Globus pallidus (tissue), 1 donor: Measurements from ENCODE around the gene CDK2AP2.
"Not testable (repeated sequence)": the region's sequence is repeated elsewhere in the genome, so short reads cannot be mapped to it uniquely, and the experiment has no call there.

Source experiments
- DNase-seq: peaks from one replicate; pipeline ENCODE4 v3.0.0-alpha.2; 2015; ENCODE audit warnings: low spot score

Gene CDK2AP2

DNA sequence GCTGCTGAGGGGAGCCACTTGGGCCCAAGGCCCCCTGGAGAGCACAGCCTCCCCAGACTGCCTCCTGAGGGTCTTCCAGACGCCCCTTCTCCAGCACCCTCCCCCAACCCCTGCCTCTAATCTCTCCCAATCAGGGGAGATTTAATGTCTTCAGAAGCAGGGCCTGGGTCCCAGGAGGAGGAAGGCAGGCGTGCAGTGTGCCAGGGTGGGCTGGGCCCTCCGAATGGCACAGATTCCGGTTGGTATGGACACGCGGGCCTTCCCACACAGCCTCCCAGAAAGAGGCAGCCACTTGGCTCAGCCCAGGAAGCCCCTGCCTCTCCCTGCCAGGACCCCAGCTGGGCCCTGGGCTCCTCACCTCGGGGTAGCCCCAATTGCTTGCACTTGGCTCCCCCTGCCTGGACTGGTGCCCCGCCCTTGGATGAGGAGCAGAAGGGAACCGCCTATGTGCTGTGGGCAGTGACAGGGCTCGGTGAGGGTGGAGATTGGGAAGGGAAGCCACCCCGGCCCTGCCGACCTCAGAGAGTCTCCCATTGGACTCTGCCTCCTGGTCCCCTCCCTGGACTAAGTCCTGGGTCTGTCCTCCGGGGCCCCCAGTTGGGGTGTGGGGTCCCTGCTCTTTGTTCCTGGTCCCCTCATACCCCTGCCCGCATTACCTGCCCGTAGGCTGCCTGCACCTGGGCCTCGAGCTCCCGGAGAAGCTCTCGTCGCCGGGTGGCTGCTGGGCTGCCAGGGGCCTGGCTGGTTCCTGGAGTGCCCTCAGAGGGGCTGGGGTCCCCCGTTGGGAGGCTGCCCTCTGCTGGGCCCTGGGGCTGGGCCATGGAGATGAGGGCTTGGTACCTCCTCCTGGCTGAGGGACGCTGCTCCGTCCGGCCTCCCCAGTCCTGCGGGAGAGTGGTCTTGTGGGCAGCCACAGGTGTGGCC is 15.9 kb upstream of the CDK2AP2 start:
- no peak for DNase-seq

GRCh38 chr11:67522844-67523555 is 15.0 kb upstream of the CDK2AP2 start, which contains the start of gene CABP2:
CABP2 (minus strand) TSS chr11:67523446; CDS start chr11:67523326, 120 bp downstream.
- DNase-seq: no peak

DNA sequence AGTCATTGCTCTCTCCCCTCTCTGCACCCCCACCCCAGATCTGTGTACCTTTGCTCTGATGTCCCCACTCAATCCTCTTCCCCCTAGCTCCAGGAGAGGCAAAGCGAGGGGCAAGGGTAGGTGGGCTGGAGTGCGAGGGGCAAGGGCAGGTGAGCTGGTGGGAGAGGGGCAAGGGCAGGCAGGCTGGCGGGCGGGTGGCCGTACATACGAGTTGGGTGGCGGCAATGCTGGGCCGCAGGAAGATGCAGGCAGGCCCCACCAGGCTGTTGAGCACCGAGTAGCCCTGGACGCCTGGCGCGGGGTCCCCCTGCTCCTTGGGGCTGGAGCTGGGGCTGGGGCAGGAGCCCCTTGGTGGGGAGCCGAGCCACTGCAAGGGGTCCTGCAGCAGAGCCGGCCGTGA is 14.4 kb upstream of the CDK2AP2 start:
- DNase-seq: no peak

DNA sequence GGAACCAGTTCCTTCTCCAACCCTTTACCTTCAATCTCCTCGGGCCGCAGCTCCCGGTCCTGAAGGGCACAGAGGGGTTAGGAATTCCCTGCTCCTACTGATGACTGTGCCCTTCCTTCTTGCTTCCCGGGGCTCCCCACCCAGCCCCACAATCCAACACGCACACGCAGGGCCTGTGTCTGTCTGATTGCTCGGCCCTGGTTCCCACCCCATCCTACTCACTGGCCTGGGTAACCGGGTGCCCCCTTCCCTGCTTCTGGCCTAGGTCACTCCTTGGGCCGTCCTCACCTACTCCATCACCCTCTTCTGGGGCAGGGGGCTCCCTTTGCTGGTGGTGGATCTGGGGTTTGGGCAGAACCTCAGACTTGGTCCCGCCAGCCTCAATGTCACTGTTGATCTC is 14.0 kb upstream of the CDK2AP2 start:
- DNase-seq: no peak

DNA sequence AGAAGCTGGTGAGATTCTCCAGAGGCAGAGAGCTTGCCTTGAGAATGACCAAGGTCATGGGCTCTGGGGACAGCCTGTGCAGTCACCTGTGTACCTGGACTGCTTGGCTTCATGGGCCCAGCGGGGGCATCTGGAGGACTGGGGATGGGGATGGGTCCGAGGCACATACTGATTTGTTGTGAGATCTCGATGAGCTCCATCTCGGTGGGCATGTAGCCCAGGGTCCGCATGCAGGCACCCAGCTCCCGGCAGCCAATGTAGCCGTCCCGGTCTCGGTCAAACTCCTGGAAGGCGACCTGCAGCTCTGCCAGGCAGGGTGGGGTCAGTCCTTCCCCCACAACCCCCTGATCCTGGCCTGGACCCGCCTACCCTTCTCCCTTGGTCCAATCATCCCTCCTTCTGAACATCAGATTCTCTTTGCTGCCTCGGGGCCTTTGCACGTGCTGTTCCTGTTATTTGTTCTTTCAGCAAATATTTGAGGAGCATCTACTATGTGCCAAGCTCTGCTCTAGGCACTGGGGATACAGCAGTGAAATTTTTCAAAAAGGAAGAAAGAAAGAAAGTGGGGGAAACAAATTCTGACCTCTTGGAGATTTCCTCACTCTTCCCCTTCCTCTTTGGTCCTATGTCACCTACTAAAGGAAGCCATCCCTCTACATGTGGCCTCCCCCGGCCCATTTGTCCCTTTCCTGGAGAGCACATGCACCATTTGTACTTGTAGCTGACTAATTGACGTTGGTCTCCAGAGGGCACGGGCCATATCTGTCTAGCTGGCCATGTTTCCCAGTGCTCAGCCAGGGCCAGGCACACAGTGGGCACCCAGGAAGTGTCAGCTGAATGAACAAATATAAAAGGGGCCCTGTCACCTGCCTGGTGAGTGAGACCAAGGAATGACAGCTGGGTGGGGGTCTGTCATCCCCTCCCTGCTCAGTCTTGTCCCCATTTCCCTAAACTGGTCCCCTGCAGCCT is 13.2 kb upstream of the CDK2AP2 start:
- no peak for DNase-seq

- DNase-seq: no peak
Observed at GRCh38 chr11:67519726-67520125, 11.8 kb upstream of the CDK2AP2 start.

DNA sequence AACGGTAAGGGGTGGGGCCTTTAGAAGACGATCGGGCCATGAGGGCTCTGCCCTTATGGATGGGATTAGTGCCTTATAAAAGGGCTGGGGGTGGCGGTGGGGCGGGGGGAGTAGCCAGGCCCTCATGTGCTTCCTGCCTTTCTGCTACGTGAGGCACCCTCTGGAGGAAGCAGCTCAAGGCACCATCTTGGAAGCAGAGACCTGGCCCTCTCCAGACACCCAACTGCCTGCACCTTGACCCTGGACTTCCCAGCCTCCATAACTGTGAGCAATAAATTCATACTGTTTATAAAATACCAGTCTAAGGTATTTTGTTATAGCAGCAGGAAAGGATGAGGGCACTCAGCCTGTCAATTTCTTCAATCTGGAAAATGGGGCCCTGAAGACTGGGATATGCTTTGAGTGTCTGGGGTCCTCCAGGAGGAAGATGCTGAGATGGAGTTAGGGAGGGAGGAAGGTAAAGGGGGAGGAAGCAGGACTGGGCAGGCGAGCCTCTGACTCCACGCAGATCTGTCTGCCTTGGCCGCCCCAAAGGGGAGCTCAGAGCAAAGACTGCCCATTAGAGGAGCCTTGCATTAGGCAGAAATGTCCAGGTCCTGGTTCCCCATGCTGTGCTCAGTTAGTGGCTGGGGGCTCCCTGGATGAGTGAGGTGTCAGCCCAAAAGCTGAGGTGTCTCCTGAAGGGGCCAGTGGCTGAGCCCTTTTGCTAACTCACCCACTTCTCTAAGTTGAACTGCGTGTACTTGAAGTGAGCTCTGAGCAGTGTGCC is 10.0 kb upstream of the CDK2AP2 start:
- DNase-seq: no peak

- no peak for DNase-seq
Observed at GRCh38 chr11:67516806-67517205, 8.8 kb upstream of the CDK2AP2 start.

GRCh38 chr11:67514116-67514515 is 6.2 kb upstream of the CDK2AP2 start:
- no peak for DNase-seq

GRCh38 chr11:67511558-67511957 is 3.6 kb upstream of the CDK2AP2 start:
- not testable (repeated sequence) for DNase-seq

- DNase-seq: no peak
Observed at GRCh38 chr11:67510023-67510345, 2.0 kb upstream of the CDK2AP2 start.

DNA sequence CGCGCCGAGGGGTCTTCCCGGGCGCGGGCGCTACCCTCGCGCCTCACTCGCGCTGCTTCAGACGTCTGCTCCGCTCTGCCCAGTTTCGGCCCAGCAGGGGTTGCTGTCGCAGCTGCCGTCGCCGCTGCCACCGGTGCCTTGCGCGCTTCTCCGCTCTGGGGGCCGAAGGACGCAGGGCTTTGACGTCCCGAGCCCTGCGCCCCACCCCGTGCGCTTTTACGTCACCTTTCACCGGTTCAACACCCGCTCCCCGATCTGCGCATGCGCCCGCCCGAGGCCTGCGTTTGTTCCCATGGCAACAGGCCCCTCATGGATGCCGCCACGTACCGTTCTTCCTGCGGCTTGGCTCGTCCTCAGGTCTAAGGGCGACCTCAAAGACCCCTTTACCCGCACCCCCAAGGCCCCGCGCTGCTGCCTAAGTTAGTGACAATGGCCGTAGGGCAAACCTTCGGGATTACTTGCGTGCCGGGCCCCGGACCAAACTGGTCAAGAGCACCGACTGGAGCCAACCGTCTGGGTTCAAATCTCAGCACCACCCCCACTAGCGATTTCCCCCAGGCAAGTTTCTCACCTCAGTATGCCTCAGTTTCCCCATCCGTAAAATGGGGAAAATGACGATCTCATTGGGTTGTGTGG is 642 bp upstream of the CDK2AP2 start:
- peak; percentile 95 for DNase-seq

DNA sequence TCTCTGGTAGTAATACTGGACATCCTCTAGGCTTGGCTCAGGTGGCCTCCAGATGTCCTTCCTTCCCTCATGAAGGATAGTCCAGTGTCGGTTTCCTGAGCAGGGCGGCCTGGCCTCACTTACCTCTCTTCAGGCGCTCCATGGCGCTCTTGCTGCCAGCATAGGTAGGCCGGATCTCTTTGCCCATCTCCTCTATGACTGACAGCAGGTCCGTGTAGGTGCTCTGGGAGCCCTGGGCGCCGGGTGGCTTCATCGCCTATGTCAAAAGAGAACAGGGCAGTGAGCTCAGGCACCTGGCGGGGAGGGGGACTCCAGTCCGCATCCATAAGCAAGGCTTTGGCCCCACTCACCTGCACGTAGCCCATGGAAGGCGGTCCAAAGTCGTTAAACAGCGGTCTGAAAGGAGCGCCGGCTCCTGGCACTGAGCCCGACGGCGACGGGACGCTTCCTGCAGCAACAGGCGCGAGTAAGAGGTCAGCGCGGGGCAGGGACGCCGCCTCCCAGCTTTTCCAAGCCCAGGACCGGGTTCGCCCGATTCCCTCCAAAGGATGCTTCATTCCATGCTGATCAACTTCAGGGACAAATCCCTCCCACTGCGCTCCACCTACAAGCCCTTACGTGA is 609 bp downstream of the CDK2AP2 start:
- peak; percentile 31 for DNase-seq

DNA sequence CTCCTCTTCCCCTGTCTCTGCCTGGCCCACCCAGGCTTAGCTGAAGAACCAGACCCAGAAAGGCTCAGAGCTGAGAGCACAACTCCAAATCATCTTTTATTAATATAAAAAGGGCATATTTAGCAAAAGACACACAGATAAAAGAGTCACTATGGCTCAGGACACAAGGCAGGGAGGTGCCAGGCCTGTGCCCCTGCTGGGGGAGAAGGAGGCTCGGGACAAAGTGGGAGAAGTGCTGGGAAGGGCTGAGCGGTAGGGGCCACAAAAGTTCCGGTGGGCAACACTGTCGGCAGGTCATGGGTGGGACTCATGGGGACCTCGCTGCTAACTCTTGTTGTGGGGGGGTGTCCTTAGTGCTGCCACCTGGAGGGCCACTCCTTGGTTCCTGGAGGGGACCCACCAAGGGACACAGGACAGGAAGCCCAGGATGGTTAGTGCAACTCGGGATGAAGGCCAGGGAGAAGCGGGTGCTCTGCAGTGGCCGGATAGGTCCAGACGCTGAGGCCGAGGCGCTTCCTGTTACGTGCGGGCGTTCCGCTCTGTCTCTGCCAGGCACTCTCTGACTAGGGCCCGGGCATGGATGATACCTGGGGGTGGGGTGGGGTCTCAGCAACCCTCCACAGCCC is 1.4 kb downstream of the CDK2AP2 start:
- DNase-seq: no peak

DNA sequence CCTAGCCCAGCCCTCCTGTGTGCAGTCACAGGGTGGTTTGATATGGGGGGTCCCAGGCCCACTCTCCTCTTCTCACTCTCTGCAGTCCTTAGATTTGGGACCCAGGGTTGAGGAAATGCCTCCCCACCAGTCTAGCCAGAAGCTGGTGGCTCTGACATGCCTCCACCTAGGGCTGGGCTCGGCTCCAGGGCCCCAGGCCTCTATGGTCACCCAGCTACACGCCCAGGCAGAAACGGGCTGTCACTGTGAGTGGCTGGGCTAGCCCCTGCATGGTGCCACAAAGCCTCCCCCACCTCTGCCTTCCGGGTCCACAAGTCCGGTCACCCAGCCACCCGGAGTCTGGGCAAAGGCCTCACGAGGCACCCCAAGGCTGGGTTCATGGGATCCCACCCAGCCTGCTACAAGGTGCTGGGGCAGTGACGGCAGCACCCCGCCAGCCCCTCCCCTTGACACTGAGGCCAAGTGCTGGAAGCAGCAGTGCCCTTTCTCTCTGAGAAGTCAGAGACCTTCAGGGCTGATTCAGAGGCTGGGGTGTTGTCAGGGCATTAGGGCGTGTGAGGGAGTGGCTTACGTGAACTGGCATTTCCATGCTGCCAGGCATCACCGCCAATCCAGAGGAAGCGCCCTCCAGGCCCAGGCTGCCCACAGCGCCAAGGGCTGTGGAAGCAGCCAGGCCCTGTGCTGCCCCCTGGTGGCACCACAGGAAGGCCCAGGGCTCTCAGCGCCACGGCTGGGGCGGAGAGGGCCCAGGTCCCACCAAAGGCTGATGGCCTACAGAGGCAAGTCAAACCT is 2.2 kb downstream of the CDK2AP2 start:
- DNase-seq: peak; percentile 80

- DNase-seq: peak; percentile 33
Observed at GRCh38 chr11:67504950-67505581, 2.9 kb downstream of the CDK2AP2 start, which contains the start of gene PITPNM1. PITPNM1 (minus strand) TSS chr11:67505363; CDS start chr11:67504180, 1,183 bp downstream.

DNA sequence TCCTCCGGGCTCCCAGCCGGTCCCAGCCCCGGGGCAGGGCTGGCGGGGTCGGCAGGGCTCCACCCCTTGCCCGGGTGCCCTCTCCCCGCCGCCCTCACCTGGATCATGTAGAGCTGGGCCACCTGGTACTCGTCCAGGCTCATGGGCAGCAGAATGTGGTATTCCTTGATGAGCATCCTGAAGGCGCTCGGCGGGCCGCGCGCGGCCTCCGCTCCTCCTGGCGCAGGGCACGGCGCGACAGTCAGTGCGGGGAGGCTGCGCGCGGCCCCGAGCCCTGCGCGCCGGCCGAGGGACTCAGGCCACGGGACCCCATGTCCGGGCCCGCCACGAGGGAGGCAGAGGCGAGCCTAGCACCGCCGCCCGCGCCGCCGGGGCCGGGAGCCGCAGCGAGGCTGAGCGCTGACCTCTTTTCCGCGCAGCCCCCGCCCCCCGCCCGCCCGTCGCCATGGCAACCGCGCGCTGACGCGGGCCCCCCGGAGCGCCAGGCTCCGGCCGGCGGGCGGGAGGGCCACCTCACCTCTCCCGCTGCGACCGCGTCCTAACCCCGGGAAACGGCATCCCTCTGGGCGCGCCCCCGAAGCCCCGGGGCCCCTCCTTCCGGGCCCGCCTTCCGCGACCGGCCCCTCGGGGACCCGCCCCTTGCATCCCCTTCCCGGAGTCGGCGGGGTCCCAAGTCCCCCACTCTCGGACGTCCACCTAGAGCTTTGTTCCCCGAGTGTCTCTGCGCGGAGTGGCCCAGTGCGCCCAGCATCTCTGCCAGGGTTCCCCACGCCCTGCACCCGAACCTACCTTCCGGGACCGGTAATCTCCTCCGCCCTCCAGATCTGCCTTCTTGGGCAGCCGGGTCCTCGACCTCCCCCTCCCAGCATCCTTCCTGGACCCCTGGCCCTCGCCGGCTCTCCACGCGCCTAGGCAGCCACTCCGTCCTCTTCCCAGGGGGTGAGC is 3.7 kb downstream of the CDK2AP2 start:
- no peak for DNase-seq
